GM08714 (cell line): ENCODE data around the gene TSPAN11.

Experiments
- H3K4me3 ChIP-seq: fragments of 200-500 bp; sonication (Bioruptor generic); 2 replicates; pipeline ENCODE4 v1.5.1; 2014; ENCODE audit warnings: mild to moderate bottlenecking, low read length, inconsistent platforms
- ZNF274 ChIP-seq: IDR thresholded peaks from 2 replicates; pipeline ENCODE4 v1.6.1; 2012; ENCODE audit warnings: mild to moderate bottlenecking, low read depth, low read length

The TSPAN11 gene

GRCh38 chr12:30961030-30961429 is 34.5 kb downstream of the TSPAN11 start:
- no peak for TF ChIP-seq ZNF274
- no peak overlapping the region for H3K4me3 ChIP-seq

- no peak for TF ChIP-seq ZNF274
- H3K4me3 ChIP-seq = no peak overlapping the region
Measured at GRCh38 chr12:30962047-30962446, 35.5 kb downstream of the TSPAN11 start.

GRCh38 chr12:30963709-30964564 is 37.4 kb downstream of the TSPAN11 start:
- no peak overlapping the region for H3K4me3 ChIP-seq
- TF ChIP-seq ZNF274 = no peak

DNA sequence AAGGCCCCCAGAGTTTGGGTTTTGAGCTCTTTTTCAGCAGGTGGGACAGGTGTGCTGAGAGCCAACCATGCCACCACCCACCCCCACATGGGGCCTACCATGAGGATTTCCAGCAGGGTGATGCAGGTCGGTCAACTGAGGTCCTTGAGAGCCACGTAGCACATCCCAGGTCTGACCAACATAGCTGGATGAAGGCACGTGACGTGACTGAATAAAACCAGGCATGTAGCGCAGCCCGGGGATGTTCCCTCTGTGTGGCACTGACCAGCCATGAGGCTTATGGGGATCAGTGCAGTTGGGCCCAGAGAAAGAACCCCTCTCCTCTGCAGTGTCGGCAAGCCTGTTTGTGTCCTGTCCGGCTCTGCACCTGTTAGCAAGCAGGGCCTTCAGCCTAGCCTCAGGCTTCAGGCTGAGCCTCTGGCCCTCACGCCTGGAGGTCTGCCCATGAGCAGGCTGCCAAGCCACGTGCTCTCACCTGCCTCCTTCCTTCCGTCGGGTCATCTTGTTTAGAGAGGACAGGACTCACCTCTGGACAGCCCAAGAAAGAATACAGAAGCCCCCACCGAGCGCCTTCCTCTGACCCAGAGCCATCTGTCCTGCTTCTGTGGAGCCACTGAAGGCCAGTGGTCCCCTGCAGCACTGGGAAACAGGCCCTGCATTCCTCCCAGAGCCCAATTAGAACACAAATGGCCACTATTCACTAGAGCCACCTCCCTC is 38.5 kb downstream of the TSPAN11 start:
- H3K4me3 ChIP-seq = no peak overlapping the region
- no peak for TF ChIP-seq ZNF274

GRCh38 chr12:30965613-30965985 is 39.1 kb downstream of the TSPAN11 start:
- H3K4me3 ChIP-seq = no peak overlapping the region
- TF ChIP-seq ZNF274 = no peak

- H3K4me3 ChIP-seq = no peak overlapping the region
- TF ChIP-seq ZNF274 = no peak
Measured at GRCh38 chr12:30967026-30967425, 40.5 kb downstream of the TSPAN11 start.

- no peak overlapping the region for H3K4me3 ChIP-seq
- TF ChIP-seq ZNF274 = no peak
Measured at GRCh38 chr12:30968211-30968610, 41.7 kb downstream of the TSPAN11 start.

DNA sequence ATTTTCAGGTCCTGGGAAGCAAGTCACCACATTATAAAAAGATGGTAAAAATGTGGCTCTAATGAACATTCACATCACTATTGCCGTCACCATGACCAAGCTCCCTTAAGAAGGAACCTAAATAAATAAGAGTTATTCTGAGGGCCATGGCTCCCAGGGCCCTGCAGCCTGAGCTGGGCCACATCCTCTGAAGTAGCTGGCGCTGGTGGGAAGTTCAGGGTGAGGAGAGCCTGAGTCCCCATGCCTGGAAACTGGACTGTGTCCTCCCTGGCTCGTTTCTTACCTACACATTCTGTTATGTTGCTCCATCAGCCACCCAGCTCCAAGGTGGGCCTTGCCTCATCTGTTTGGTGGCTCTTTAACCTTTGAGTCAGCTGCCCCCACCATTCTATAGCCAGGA is 42.5 kb downstream of the TSPAN11 start:
- H3K4me3 ChIP-seq = no peak overlapping the region
- no peak for TF ChIP-seq ZNF274

GRCh38 chr12:30969606-30970395 is 43.3 kb downstream of the TSPAN11 start:
- TF ChIP-seq ZNF274 = no peak
- H3K4me3 ChIP-seq = no peak overlapping the region

- TF ChIP-seq ZNF274 = no peak
Measured at GRCh38 chr12:30970559-30971197, 44.1 kb downstream of the TSPAN11 start.

DNA sequence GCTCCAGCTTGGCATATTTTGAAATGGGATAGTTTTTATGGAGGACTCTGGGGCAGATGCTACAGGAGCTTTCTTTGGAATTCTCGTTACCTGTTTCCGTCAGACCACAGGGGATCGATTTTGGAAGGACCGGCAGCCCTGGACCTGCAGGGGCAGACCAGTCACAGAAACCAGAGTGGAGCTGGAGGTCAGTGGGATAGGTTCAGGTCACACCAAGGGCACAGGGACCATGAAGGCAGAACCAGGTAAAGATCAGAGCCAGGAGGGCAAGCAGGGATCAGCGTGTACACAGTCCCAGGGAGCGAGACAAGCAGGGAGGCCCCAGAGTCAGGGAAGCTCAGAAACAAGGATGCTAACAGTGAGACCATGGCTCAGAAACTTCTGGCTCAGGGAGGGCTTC is 45.5 kb downstream of the TSPAN11 start:
- H3K4me3 ChIP-seq = no peak overlapping the region
- TF ChIP-seq ZNF274 = no peak

More at GRCh38 chr12:30970559-30971197, 44.1 kb downstream of the TSPAN11 start:
- no peak overlapping the region for H3K4me3 ChIP-seq

DNA sequence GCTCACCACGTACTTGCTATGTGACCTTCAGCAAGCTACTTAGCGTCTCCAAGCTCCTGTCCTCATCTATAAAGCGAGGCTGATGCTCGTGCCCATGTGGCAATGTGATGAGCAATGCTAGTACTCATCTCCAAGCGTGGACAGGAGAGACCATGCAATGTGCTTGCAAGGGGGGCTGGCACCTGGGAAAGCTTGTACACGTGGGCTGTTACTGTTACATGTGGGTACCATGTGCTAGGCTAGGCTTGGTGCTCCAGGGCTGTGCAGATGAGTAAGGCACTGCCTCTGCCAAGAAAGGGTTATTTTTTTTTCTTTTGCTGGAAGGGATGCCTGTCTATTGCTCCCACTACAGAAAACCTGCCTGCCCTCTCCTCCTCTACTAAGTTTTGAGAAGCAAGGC is 46.6 kb downstream of the TSPAN11 start:
- no peak for TF ChIP-seq ZNF274
- H3K4me3 ChIP-seq = no peak overlapping the region

GRCh38 chr12:30973830-30974229 is 47.3 kb downstream of the TSPAN11 start:
- TF ChIP-seq ZNF274 = no peak

More at GRCh38 chr12:30973830-30974229, 47.3 kb downstream of the TSPAN11 start:
- H3K4me3 ChIP-seq = no peak overlapping the region
